Cardiac fibroblast (primary cell): Measurements from ENCODE around the gene XPNPEP2.

Experiments used
- DNase-seq, 2 donors: peaks; one replicate each; pipeline versions ENCODE4 v3.0.0 to v3.0.0-alpha.2; 2010; ENCODE audit warnings: low read depth in 2 of 2
- H3K4me3 ChIP-seq, 2 donors: replicated peaks in 1 of 2; 1 replicate in 1 of 2; 2 replicates in 1 of 2; pipeline ENCODE4 v1.5.1; 2011; ENCODE audit warnings: low read depth in 2 of 2, low read length in 2 of 2, mild to moderate bottlenecking in 2 of 2, moderate library complexity in 1 of 2
- TF ChIP-seq, protein P1 (sequence below): IDR thresholded peaks from one replicate; pipeline ENCODE4 v1.5.1; 2011; ENCODE audit warnings: low read depth, mild to moderate bottlenecking, low read length, inconsistent platforms

Gene XPNPEP2

DNA sequence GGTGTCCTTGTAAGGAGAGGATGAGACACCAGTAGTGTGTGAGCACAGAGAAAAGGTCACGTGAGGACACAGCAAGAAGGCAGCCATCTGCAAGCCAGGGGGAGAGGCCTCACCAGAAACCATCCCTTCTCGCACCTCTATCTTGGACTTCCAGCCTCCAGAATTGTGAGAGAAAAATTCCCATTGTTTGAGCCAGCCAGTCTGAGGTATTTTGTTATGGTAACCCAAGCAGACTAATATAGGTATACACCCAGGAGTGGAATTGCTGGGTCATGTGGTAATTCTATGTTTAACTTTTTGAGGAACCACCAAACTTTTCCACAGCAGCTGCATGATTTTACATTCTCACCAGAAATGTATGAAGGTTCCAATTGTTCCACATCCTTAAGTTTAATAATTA is 79.3 kb downstream of the XPNPEP2 start:
- DNase-seq = peak in 1 of 2 donors; percentile 5
- TF ChIP-seq, protein P1, sequence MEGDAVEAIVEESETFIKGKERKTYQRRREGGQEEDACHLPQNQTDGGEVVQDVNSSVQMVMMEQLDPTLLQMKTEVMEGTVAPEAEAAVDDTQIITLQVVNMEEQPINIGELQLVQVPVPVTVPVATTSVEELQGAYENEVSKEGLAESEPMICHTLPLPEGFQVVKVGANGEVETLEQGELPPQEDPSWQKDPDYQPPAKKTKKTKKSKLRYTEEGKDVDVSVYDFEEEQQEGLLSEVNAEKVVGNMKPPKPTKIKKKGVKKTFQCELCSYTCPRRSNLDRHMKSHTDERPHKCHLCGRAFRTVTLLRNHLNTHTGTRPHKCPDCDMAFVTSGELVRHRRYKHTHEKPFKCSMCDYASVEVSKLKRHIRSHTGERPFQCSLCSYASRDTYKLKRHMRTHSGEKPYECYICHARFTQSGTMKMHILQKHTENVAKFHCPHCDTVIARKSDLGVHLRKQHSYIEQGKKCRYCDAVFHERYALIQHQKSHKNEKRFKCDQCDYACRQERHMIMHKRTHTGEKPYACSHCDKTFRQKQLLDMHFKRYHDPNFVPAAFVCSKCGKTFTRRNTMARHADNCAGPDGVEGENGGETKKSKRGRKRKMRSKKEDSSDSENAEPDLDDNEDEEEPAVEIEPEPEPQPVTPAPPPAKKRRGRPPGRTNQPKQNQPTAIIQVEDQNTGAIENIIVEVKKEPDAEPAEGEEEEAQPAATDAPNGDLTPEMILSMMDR = no peak
- H3K4me3 ChIP-seq = no peak overlapping the region
